ENCODE data around the gene DOCK9. TPM values are rescaled to one million over a fixed set of nuclear protein-coding genes. Genes with fewer than 3 reads are reported as not detected.

DOCK9 gene
- total and polyA plus RNA-seq, 2 experiments from 2014 or later = 8.5 to 57.7 TPM

DNA sequence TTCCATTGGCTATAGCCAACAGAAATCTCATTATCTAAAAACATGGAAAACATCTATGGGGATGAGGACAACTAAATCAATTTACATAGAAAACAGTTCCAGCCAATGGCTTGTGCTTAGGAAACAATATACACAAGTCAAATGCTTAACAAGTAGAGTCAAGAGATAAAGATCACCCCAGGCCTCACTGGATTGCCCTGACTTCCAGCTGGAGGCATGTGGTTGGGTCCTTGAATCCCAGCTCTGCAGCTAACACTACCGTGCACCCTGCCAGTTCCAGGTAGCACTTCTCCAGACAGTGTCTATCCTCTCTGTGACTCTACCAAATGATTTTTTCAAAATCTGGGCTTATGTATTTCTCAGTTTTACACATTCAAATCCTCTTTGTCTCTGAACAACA, 80.2 kb downstream of the DOCK9 start:
- Histone ChIP-seq H3F3A (replicated peaks; ENCODE audit: low read depth) (no peaks in the 10 kb centered on the region), H3K9me2 (ENCODE audit: insufficient read depth) (no peaks in the 10 kb centered on the region), H3K4me2 (no peak overlapping the region), H3K36me3 (ENCODE audit: insufficient read depth) (no peaks in the 10 kb centered on the region), H3K4me1 (ENCODE audit: insufficient read depth) (peaks cover 13% of the 10 kb centered on the region; the same call in 1 of the 2 replicates), H3K79me2 (replicated peaks; ENCODE audit: insufficient read depth) (no peaks in the 10 kb centered on the region), H3K27ac (ENCODE audit: low read depth) (no peak overlapping the region), H3K27me3 (ENCODE audit: insufficient read depth) (no peaks in the 10 kb centered on the region), H4K20me1 (replicated peaks; ENCODE audit: insufficient read depth) (no peaks in the 10 kb centered on the region), H3K4me3 (no peak overlapping the region), H2AFZ (no peak overlapping the region)
- no peak overlapping the region for H3K27ac Mint-ChIP-seq
- no peaks in the 10 kb centered on the region; the same call in 2 of the 3 replicates for H3K36me3 Mint-ChIP-seq (ENCODE audit: low read depth)
- H3K27me3 Mint-ChIP-seq (ENCODE audit: insufficient read depth, low read depth, poor library complexity) = peaks cover 2% of the 10 kb centered on the region
- ATAC-seq (no peak), DNase-seq (ENCODE audit: low spot score) (no peak)
- no peaks in the 10 kb centered on the region for H3K9me3 Mint-ChIP-seq
- TF ChIP-seq CREB1 (CRISPR knock-in tag; IDR thresholded peaks at IDR 0.05; ENCODE audit: low read depth) (no peak), NANOG (IDR thresholded peaks at IDR 0.05; ENCODE audit: borderline replicate concordance) (no peak), EZH2phosphoT487 (IDR thresholded peaks at IDR 0.05; ENCODE audit: unreplicated experiment) (no peak), POLR2AphosphoS5 (IDR thresholded peaks at IDR 0.05; ENCODE audit: low read depth) (no peak)
- peaks cover 13% of the 10 kb centered on the region for H3K4me1 Mint-ChIP-seq
- H3K4me3 Mint-ChIP-seq = no peak overlapping the region

DNA sequence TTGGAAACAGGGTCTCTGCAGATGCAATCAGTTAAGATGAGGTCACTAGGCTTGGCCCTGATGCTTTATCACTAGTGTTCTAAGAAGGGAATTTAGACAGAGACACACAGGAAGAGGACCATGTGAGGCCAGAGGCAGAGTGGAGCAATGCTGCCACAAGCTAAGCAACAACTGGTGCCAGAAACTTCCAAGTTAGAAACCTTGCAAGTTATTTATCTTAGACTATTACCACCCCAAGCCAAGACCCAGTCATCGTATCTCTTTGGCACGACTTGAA, 81.1 kb downstream of the DOCK9 start:
- H3K27ac Mint-ChIP-seq = no peak overlapping the region
- no peaks in the 10 kb centered on the region for H3K9me3 Mint-ChIP-seq
- H3F3A ChIP-seq (replicated peaks; ENCODE audit: low read depth) = no peaks in the 10 kb centered on the region
- no peaks in the 10 kb centered on the region for H3K9me2 ChIP-seq (ENCODE audit: insufficient read depth)
- ATAC-seq (no peak), DNase-seq (ENCODE audit: low spot score) (no peak)
- no peak overlapping the region for H3K27ac ChIP-seq (ENCODE audit: low read depth)
- H3K36me3 ChIP-seq (ENCODE audit: insufficient read depth) = no peaks in the 10 kb centered on the region
- no peaks in the 10 kb centered on the region for H3K27me3 ChIP-seq (ENCODE audit: insufficient read depth)
- H3K36me3 Mint-ChIP-seq (ENCODE audit: low read depth) = no peaks in the 10 kb centered on the region; the same call in 2 of the 3 replicates
- H3K4me2 ChIP-seq = no peak overlapping the region
- peaks cover 2% of the 10 kb centered on the region for H3K27me3 Mint-ChIP-seq (ENCODE audit: insufficient read depth, low read depth, poor library complexity)
- H3K4me3 ChIP-seq = no peak overlapping the region
- no peak overlapping the region for H3K4me3 Mint-ChIP-seq
- peaks cover 22% of the 10 kb centered on the region; the same call in 1 of the 2 replicates for H3K4me1 ChIP-seq (ENCODE audit: insufficient read depth)
- no peak overlapping the region for H2AFZ ChIP-seq
- no peaks in the 10 kb centered on the region for H4K20me1 ChIP-seq (replicated peaks; ENCODE audit: insufficient read depth)
- no peaks in the 10 kb centered on the region for H3K79me2 ChIP-seq (replicated peaks; ENCODE audit: insufficient read depth)
- peaks cover 21% of the 10 kb centered on the region for H3K4me1 Mint-ChIP-seq
- TF ChIP-seq ZNF331 (CRISPR knock-in tag; IDR thresholded peaks at IDR 0.05; ENCODE audit: low read depth) = no peak
- TF ChIP-seq, protein P1, sequence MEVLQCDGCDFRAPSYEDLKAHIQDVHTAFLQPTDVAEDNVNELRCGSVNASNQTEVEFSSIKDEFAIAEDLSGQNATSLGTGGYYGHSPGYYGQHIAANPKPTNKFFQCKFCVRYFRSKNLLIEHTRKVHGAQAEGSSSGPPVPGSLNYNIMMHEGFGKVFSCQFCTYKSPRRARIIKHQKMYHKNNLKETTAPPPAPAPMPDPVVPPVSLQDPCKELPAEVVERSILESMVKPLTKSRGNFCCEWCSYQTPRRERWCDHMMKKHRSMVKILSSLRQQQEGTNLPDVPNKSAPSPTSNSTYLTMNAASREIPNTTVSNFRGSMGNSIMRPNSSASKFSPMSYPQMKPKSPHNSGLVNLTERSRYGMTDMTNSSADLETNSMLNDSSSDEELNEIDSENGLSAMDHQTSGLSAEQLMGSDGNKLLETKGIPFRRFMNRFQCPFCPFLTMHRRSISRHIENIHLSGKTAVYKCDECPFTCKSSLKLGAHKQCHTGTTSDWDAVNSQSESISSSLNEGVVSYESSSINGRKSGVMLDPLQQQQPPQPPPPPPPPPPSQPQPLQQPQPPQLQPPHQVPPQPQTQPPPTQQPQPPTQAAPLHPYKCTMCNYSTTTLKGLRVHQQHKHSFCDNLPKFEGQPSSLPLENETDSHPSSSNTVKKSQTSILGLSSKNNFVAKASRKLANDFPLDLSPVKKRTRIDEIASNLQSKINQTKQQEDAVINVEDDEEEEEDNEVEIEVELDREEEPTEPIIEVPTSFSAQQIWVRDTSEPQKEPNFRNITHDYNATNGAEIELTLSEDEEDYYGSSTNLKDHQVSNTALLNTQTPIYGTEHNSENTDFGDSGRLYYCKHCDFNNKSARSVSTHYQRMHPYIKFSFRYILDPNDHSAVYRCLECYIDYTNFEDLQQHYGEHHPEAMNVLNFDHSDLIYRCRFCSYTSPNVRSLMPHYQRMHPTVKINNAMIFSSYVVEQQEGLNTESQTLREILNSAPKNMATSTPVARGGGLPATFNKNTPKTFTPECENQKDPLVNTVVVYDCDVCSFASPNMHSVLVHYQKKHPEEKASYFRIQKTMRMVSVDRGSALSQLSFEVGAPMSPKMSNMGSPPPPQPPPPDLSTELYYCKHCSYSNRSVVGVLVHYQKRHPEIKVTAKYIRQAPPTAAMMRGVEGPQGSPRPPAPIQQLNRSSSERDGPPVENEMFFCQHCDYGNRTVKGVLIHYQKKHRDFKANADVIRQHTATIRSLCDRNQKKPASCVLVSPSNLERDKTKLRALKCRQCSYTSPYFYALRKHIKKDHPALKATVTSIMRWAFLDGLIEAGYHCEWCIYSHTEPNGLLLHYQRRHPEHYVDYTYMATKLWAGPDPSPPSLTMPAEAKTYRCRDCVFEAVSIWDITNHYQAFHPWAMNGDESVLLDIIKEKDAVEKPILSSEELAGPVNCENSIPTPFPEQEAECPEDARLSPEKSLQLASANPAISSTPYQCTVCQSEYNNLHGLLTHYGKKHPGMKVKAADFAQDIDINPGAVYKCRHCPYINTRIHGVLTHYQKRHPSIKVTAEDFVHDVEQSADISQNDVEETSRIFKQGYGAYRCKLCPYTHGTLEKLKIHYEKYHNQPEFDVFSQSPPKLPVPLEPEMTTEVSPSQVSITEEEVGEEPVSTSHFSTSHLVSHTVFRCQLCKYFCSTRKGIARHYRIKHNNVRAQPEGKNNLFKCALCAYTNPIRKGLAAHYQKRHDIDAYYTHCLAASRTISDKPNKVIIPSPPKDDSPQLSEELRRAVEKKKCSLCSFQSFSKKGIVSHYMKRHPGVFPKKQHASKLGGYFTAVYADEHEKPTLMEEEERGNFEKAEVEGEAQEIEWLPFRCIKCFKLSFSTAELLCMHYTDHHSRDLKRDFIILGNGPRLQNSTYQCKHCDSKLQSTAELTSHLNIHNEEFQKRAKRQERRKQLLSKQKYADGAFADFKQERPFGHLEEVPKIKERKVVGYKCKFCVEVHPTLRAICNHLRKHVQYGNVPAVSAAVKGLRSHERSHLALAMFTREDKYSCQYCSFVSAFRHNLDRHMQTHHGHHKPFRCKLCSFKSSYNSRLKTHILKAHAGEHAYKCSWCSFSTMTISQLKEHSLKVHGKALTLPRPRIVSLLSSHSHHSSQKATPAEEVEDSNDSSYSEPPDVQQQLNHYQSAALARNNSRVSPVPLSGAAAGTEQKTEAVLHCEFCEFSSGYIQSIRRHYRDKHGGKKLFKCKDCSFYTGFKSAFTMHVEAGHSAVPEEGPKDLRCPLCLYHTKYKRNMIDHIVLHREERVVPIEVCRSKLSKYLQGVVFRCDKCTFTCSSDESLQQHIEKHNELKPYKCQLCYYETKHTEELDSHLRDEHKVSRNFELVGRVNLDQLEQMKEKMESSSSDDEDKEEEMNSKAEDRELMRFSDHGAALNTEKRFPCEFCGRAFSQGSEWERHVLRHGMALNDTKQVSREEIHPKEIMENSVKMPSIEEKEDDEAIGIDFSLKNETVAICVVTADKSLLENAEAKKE (CRISPR knock-in tag; IDR thresholded peaks at IDR 0.05) = no peak
- no peak for TF ChIP-seq EZH2 (IDR thresholded peaks at IDR 0.05; ENCODE audit: low read depth, unreplicated experiment)
- TF ChIP-seq, protein P2, sequence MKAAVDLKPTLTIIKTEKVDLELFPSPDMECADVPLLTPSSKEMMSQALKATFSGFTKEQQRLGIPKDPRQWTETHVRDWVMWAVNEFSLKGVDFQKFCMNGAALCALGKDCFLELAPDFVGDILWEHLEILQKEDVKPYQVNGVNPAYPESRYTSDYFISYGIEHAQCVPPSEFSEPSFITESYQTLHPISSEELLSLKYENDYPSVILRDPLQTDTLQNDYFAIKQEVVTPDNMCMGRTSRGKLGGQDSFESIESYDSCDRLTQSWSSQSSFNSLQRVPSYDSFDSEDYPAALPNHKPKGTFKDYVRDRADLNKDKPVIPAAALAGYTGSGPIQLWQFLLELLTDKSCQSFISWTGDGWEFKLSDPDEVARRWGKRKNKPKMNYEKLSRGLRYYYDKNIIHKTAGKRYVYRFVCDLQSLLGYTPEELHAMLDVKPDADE (IDR thresholded peaks at IDR 0.05) = no peak
- TF ChIP-seq ZNF114 (CRISPR knock-in tag; IDR thresholded peaks at IDR 0.05) = no peak
- no peak for TF ChIP-seq CREB1 (CRISPR knock-in tag; IDR thresholded peaks at IDR 0.05; ENCODE audit: low read depth)
- TF ChIP-seq, protein P3, sequence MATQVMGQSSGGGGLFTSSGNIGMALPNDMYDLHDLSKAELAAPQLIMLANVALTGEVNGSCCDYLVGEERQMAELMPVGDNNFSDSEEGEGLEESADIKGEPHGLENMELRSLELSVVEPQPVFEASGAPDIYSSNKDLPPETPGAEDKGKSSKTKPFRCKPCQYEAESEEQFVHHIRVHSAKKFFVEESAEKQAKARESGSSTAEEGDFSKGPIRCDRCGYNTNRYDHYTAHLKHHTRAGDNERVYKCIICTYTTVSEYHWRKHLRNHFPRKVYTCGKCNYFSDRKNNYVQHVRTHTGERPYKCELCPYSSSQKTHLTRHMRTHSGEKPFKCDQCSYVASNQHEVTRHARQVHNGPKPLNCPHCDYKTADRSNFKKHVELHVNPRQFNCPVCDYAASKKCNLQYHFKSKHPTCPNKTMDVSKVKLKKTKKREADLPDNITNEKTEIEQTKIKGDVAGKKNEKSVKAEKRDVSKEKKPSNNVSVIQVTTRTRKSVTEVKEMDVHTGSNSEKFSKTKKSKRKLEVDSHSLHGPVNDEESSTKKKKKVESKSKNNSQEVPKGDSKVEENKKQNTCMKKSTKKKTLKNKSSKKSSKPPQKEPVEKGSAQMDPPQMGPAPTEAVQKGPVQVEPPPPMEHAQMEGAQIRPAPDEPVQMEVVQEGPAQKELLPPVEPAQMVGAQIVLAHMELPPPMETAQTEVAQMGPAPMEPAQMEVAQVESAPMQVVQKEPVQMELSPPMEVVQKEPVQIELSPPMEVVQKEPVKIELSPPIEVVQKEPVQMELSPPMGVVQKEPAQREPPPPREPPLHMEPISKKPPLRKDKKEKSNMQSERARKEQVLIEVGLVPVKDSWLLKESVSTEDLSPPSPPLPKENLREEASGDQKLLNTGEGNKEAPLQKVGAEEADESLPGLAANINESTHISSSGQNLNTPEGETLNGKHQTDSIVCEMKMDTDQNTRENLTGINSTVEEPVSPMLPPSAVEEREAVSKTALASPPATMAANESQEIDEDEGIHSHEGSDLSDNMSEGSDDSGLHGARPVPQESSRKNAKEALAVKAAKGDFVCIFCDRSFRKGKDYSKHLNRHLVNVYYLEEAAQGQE (IDR thresholded peaks at IDR 0.05; ENCODE audit: unreplicated experiment) = no peak
